Raji (cell line): ENCODE measurements around the gene REPIN1.

Experiments
- POLR2A ChIP-seq: IDR thresholded peaks from 2 replicates; pipeline ENCODE4 v1.6.1; 2011; ENCODE audit warnings: low read depth, low read length, control low read depth; ENCODE audit not compliant: insufficient read depth

The REPIN1 gene

GRCh38 chr7:150401861-150402631, 33.4 kb downstream of the REPIN1 start:
- TF ChIP-seq POLR2A, result no peak

- TF ChIP-seq POLR2A, result no peak
These were observed 34.2 kb downstream of the REPIN1 start for GRCh38 chr7:150402671-150403321.

- no peak for TF ChIP-seq POLR2A
These were observed 35.0 kb downstream of the REPIN1 start for GRCh38 chr7:150403376-150404171.

GRCh38 chr7:150404172-150404804, 35.7 kb downstream of the REPIN1 start:
- TF ChIP-seq POLR2A, result no peak

- peak; percentile 68 for TF ChIP-seq POLR2A
These were observed 36.4 kb downstream of the REPIN1 start for GRCh38 chr7:150404805-150405583.

GRCh38 chr7:150405584-150406311, 37.1 kb downstream of the REPIN1 start:
- TF ChIP-seq POLR2A, result no peak; the same call in 1 of the 2 replicates

- no peak for TF ChIP-seq POLR2A
These were observed 37.6 kb downstream of the REPIN1 start for GRCh38 chr7:150406312-150406566.

GRCh38 chr7:150406567-150407421, 38.2 kb downstream of the REPIN1 start:
- TF ChIP-seq POLR2A, result peak; percentile 29; the same call in 1 of the 2 replicates

GRCh38 chr7:150407588-150408392, 39.2 kb downstream of the REPIN1 start:
- no peak for TF ChIP-seq POLR2A

GRCh38 chr7:150408393-150409299, 40.0 kb downstream of the REPIN1 start:
- no peak for TF ChIP-seq POLR2A

GRCh38 chr7:150409300-150410030, 40.8 kb downstream of the REPIN1 start:
- TF ChIP-seq POLR2A, result no peak
